Iris pigment epithelial cell (primary cell): ENCODE measurements around the gene ELOVL4.

Experiments used
- DNase-seq: peaks from one replicate; pipeline ENCODE4 v3.0.0-alpha.2; 2011; ENCODE audit warnings: low read depth

The ELOVL4 gene

DNA sequence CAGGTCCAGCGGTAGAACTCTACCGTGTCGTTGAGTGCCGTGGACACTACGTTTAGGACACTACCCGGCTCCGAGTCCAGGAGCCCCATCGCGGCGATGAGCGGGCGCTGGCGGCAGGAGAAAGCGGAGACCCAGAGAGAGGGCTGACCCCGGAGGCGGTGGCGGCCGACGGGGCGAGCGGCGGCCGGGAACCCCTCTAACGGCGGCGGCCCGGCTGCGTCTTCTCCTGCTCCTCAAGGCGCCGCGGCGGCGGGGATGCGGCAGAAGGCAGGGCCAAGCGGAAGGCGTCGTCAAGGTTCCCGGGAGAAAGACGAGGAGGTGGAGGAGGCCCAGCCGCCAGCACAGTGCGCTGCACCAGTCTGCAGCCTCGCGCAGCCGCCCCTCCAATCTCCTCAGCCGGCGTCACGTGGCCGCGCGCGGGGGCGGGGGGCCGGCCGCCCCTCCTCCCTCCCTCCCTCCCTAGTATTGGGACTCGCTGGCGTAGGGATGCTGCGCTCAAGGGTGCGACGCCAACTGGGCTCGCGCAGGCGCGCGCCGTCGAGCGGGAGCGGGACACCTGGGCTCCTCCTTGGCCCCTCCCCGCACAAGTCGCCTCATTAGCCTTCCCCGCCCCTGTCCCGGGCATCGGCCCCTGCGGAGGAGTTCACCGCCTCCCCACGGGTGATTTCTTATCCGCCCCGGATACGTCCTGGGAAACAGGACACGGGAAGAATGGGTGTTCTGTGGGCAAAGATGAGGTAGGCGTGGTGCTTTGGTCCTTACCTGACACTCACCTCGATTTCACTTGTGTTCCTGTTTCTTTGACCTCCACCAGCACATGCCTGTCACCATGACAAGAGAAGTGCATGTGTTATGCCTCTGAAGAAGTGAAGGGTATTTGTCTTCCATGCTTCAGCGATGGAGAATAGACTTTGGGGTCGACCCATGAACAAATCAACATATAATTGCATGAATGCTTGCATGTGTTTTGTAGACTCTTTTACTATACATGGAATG lies at the start of gene ELOVL4:
ELOVL4 (minus strand) TSS at position 363 of the 996 bp plus-strand sequence; CDS start at position 89, 274 bp downstream.
- DNase-seq: peak; percentile 78

DNA sequence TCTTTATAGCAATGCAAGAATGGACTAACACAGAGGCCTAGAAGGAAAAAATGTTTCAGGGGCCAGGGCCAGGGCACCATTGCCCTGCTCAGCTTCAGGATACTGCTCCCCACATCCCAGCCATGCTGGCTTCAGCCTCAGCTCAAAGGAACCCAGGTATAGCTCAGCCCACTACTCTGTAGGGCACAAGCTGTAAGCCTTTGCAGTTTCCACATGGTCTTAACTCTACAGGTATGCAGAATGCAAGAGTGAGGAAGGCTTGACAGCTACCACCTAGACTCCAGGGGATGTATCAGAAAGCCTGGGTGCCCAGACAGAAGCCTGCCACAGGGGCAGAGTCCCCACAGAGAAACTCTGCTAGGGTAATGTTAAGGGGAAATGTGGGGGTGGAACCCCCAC lies 46.6 kb upstream of the ELOVL4 start:
- DNase-seq: no peak

DNA sequence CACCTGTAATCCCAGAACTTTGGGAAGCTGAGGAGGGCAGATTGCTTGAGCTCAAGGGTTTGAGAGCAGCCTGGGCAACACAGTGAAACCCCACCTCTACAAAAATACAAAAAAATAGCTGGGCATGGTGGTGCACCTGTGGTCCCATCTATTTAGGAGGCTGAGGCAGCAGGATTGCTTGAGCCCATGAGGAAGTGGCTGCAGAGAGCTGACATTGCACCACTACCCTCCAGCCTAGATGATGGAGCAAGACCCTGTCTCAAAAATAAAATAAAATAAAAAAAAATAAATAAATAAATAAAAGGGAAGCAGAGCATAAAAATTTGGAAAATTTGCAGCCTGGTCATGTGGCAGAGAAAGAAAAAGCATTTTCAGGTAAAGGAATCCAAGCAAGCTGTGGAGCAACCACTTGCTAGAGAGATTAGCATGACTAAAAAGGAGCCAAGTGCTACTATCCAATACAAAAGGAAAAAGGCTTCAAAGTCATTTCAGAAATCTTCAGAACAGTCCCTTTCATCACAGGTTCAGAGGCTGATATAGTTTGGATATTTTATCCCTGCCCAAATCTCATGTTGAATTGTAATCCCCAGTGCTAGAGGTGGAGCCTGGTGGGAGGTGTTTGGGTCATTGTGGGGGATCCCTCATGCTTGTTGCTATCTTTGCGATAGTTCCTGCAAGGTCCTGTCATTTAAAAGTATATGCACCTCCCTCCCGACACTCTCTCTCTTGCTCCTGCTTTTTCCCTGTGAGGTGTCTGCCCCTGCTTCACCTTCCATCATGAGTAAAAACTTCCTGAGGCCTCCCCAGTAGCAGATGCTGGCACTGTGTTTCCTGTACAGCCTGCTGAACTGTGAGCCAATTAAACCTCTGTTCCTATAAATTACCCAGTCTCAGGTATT lies 45.9 kb upstream of the ELOVL4 start:
- DNase-seq: no peak

DNA sequence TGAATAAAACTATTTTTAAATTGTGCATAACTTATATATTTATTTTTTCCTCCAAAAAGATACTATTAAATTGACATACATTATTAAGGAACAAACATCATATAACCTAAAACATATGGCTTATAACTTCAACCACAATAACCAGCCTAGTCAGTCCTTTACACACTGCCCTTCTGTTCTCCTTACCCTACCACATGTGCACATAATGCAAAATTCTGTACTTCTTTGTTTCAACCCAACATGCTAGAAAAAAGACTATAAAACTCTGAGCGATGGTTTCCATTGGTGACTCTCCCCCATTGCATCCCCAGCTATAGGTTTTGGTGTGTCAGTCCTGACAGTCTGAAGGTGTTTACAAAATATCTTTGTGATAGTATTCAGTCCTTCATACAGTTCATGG lies 42.3 kb upstream of the ELOVL4 start:
- DNase-seq: no peak

- DNase-seq: no peak
Observed at GRCh38 chr6:79985128-79985527, 37.8 kb upstream of the ELOVL4 start.

- peak; percentile 5 for DNase-seq
Observed at GRCh38 chr6:79984261-79984660, 36.9 kb upstream of the ELOVL4 start.

DNA sequence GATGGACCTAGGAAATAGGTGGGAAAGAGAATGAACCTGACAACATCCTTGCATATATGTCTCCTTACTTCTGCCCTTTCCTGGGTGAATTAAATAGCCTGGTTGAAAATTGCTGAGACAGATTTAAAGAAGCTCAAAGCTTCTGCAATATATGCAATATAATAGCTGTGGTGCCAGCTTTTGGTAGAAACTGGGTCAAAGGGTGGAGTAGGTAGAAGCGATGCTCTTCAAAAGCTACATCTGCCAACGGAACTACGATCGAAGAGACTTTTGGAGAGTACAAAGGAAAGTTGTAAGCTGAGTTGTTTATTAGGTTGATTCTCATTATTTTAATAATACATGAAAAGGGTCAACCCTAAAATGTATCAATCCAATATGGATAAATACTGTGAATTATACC lies 34.3 kb upstream of the ELOVL4 start:
- DNase-seq: no peak

- DNase-seq: no peak
Observed at GRCh38 chr6:79971193-79971592, 23.8 kb upstream of the ELOVL4 start.

- no peak for DNase-seq
Observed at GRCh38 chr6:79969784-79970183, 22.4 kb upstream of the ELOVL4 start.

DNA sequence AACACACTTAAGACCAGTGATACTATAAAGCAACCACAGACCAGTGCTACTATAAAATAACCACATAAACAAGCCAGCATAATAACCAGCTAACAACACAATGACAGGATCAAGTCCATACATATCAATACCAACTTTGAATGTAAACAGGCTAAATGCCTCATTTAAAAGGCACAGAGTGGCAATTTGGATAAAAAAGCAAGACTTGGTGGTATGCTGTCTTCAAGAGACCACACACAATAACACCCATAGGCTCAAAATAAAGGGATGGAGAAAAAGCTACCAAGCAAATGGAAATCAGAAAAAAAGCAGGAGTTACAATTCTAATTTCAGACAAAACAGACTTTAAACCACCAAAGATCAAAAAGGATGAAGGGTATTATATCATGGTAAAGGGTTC lies 19.8 kb upstream of the ELOVL4 start:
- DNase-seq: no peak

- no peak for DNase-seq
Observed at GRCh38 chr6:79964607-79965081, 17.3 kb upstream of the ELOVL4 start.

DNA sequence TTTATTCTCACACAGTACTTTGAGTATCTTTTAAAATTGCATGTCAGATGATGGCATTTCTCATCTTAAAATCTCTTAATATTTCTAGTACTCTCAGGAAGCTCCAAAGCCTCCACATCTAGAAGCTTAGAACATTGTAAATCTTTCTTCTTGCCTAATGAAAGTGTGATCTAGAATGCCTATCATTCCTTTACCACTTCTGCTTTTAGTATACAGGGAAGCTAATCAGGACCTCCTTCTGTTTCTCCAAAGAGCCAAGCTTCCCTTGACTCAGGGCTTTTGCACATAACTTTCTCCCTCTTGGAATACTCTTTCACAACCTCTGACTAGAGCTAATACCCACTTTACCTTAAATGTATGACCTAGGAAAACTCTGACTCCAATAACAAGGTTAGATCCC lies 7.5 kb upstream of the ELOVL4 start:
- no peak for DNase-seq

GRCh38 chr6:79949233-79949632 lies 1.9 kb upstream of the ELOVL4 start:
- peak; percentile 80 for DNase-seq

GRCh38 chr6:79946272-79947190 lies 822 bp downstream of the ELOVL4 start:
- DNase-seq: peak; percentile 40

- DNase-seq: no peak
Observed at GRCh38 chr6:79943133-79943532, 4.2 kb downstream of the ELOVL4 start.

GRCh38 chr6:79941489-79942151 lies 5.7 kb downstream of the ELOVL4 start:
- DNase-seq: no peak

- no peak for DNase-seq
Observed at GRCh38 chr6:79928478-79928998, 18.8 kb downstream of the ELOVL4 start.

DNA sequence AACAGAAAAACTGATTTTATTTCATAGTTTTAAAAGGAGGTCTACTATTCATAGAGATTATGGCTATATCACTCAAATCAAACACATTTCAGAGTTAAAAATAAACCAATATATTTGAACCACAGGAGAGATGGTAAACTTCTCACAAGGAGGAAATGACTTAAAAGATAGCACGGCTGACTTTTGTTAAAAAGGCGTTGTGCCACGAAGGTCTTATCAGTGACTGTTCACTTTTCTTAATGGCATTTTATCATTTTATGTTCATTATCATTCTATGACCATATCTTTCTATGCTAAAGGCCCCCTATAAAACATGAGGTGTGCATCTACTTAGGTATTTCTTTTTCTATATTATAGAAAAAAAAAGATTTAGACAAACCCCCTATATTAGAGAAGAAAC lies 19.6 kb downstream of the ELOVL4 start:
- DNase-seq: no peak

DNA sequence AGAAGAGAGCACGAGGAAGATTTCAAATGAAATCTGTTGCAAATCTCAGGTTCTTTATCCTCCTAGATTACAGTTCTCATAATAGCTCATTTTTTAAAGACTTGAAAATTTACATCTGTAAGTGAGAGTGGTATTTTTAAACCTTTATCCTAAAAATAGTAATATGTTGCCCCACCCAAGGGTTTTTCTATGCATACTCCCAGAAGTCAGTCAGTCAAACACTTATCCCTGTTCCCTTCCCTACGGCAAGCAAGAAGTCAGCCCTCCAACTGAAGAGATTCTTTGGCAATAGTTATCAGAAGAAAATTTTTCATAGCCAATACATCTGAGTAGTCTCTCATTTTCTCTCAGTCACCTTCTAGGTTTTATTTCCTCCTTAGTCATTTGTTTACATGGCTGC lies 24.1 kb downstream of the ELOVL4 start:
- DNase-seq: no peak

DNA sequence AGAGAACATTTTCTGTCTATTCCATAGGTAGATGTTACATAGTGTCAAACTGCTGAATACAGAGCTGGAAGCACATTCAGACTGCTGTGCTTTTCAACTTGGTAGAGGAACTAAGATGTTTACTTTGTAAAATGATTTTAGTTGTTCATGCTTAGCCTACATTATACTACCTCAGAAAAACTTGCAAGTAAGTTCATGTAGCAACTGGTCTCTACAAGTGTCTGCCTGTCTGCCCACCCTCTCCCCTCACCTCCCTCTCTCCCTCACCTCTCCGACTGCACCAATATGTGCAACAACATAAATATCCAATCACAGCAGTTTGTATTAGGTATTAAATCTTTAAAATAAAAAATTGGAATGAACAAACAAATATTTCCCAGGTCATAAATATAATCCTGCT lies 25.3 kb downstream of the ELOVL4 start:
- DNase-seq: no peak

GRCh38 chr6:79913369-79913768 lies 34.0 kb downstream of the ELOVL4 start:
- DNase-seq: no peak
